Dermis microvascular lymphatic vessel endothelial cell (primary cell): ENCODE data around the gene PIP. TPM values are rescaled to one million over a fixed set of nuclear protein-coding genes. Genes with fewer than 3 reads are reported as not detected.
"Not testable (repeated sequence)": the region's sequence is repeated elsewhere in the genome, so short reads cannot be mapped to it uniquely, and the experiment has no call there.

ENCODE experiments used
- DNase-seq, 2 donors: peaks; one replicate each; pipeline versions ENCODE4 v3.0.0 to v3.0.0-alpha.2; 2010; ENCODE audit warnings: low read depth in 2 of 2
- total RNA-seq: library from RNA; depleted of rRNA; stranded (reverse); fragments of >200 nt; gene quantifications from 2 replicates; pipeline ENCODE4 v1.2.1, GENCODE V29; 2014

Gene PIP
- total RNA-seq, 1 donor from 2014 or later: not detected

DNA sequence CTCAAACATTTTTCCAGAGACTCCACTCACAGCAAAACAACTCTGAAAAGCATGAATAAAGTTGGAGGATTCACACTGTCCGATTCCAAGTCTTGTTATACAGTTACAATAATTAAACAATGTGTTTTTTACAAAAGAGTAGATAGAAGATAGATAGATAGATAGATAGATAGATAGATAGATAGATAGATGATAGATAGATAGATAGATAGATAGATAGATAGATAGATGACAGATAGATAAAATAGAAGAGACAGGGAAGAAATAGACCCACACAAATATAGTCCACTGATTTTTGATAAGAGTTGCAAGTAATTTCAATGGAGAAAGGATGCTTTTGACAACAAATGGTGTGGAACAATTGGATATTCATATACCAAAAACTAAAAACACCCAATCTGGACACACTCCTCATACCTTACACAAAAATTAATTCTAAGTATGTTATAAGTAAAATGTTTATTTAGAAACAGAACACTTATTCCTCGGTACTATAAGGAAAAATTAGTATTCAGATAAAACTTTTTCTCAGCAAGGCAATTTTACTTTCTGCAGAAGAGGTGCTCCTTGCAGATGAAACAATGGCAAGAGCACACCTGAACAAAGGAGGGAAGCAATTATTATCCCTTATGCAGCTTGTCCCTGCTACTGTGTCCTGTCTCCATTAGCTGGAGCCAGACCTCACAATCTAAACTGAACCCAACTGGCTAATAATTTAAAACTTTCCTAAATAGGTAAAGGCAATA, 45.7 kb downstream of the PIP start:
- no peak for DNase-seq

DNA sequence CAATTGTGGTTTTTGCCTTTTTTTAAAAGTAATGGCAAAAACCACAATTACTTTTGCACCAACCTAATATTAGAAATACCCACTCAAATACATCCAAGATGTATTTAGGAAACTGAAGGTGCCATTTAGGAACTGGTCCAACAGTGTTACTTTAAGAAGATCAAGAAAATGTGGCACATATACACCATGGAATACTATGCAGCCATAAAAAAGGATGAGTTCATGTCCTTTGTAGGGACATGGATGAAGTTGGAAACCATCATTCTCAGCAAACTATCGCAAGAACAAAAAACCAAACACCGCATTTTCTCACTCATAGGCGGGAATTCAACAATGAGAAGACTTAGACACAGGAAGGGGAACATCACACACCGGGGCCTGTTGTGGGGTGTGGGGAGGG, 48.9 kb downstream of the PIP start:
- DNase-seq: not testable (repeated sequence)

DNA sequence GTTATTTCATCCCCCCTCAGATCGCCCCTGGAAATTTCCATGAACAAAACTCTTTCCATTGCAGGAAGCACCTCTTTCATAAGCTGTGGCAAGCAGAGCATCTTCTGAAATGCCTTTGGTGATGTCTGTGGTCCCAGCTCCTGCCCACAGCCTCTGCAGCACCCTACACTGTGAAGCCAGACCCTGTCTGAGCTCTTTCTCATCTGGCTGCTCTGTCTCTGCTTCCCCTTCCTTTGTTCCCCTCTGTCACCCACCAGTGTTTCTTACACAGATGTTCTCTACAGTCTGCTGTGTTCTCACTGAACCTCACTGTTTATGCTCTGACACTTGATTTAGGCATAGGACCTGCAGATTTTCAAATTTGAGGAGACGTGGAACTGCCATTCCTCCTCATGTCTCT, 49.5 kb downstream of the PIP start:
- DNase-seq: no peak

DNA sequence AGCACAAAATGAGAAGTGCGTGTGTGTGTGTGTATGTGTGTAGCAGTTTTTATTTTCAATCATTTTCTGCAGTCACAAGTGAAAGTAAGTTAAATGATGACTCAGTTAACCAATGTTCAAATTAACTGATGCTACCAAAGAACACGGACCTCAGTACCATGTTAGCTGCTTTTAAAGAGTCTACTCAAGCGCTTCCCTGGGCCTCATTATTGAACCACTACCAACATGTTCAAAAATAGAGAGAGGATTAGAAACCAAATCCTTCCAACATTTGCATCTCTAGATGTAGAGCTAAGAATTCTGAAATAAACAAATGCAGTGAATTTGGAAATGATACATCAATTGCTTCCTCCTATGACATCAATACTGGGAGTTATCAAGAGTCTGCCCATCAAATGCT, 51.1 kb downstream of the PIP start, which contains the start of gene TAS2R39:
Gene TAS2R39, plus strand, starts transcription at position 396 of the 400 bp plus-strand sequence. Its CDS starts 0 bp downstream, at position 396.
- DNase-seq: no peak

DNA sequence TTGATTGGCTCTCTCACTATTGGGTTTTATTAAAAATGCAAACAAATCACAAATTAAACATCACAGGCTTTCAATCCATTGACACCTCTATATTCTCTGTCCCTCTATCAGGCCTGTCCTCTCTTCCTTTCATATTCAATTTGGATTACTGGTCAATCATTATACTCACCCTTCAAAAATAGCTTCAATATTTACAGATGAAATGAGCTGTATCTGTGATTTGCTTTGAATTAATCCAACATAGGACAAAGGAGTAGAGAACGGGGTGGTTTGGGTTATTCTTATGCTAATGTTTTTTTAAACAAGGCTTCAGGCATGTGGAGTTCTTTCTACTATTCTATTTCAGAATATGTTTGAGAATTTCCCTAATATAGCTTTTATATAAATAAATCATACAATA, 53.7 kb downstream of the PIP start:
- no peak for DNase-seq

DNA sequence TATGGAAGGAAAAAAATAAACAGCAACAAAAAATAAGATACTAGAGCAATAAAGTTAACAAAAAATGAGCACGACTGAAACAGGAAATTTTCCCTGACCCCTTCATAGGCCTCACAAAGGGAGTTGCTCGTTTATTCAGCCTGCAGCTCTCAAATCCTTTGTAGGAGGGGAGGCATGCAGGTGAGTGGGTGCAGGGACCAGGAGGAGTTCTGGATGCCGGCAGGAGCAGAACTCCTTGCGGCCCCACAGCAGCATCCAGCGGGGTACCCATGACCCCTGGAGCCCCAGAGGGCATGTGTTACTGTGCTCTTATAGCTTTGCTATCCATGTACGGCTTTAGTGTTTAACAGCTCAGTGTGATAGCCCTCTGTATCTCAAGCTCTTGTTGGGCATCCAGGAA, 57.1 kb downstream of the PIP start:
- no peak for DNase-seq

Other genes starting within 250 kb of the PIP start
- not detected in 2 replicates for gene TRPV6, start 246.3 kb upstream of the PIP start, total RNA-seq
- gene TRPV5, start 198.3 kb upstream of the PIP start, total RNA-seq: not detected in 2 replicates
- not detected in 2 replicates for gene LLCFC1, start 192.6 kb upstream of the PIP start, total RNA-seq
- gene KEL, start 169.7 kb upstream of the PIP start, total RNA-seq: 0.13 TPM in 1 of 2 replicates, not detected in the other
- not detected in 2 replicates for gene OR9A2, start 104.9 kb upstream of the PIP start, total RNA-seq
- gene OR6V1, start 79.7 kb upstream of the PIP start, total RNA-seq: not detected in 2 replicates
- gene TAS2R39, start 51.3 kb downstream of the PIP start, total RNA-seq: not detected in 2 replicates
- gene TAS2R40, start 90.0 kb downstream of the PIP start, total RNA-seq: not detected in 2 replicates
- gene GSTK1, start 131.4 kb downstream of the PIP start, total RNA-seq: 58.0 and 94.2 TPM in 2 replicates
- gene TMEM139, start 152.9 kb downstream of the PIP start, total RNA-seq: not detected in 2 replicates
- gene CASP2, start 156.3 kb downstream of the PIP start, total RNA-seq: 12.3 and 19.1 TPM in 2 replicates
- not detected in 2 replicates for gene CLCN1, start 184.0 kb downstream of the PIP start, total RNA-seq
- gene FAM131B, start 230.6 kb downstream of the PIP start, total RNA-seq: 0.13 TPM in 2 replicates
- gene ZYX, start 249.3 kb downstream of the PIP start, total RNA-seq: 11.8 and 33.3 TPM in 2 replicates